NCI-H1436 treated with DMSO at 0.1 percent for 48 hours (cell line): ENCODE results near the gene NPR1.
"Not testable (repeated sequence)": the region's sequence is repeated elsewhere in the genome, so short reads cannot be mapped to it uniquely, and the experiment has no call there.

ENCODE experiments used
- DNase-seq: peaks from one replicate; lab custom pipeline; 2025; lab: John Stamatoyannopoulos, UW

Gene NPR1

DNA sequence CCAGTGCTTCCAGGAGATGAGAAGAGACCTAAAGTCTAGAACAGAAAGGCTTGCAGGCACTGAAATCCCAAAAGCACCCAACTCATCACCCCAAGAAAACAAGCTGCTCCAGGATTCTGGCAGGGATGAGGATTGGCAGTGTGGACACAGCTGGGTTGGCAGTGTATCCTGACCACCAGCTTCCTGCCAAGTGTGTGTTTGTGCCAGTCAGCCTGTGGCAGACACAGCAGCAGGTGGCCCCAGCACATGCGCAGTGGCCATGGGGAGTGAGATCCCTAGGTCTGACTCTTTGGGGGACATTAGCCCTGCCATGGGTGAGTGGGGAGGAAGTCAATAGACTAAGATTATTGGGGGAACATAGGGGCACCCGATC is 28.6 kb upstream of the NPR1 start:
- no peak for DNase-seq

DNA sequence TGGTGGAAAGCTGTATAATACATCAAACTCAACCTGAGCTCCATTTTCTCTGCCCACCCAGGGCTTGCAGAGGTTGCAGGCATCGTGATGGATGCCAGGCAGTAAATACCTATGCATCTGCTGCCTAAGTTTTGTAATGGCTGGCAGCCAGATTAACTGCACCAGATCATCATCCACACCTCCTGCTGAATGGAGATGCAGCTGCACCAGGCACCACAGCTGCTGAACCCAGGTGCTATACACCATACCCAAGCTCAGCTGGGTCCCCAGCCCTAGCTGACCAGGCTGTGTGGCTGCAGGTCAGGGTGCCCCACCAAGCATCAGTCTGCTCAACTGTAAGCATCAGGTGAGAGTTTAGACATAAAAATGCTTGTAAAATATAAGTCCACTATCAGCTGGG is 26.7 kb upstream of the NPR1 start:
- DNase-seq: no peak

DNA sequence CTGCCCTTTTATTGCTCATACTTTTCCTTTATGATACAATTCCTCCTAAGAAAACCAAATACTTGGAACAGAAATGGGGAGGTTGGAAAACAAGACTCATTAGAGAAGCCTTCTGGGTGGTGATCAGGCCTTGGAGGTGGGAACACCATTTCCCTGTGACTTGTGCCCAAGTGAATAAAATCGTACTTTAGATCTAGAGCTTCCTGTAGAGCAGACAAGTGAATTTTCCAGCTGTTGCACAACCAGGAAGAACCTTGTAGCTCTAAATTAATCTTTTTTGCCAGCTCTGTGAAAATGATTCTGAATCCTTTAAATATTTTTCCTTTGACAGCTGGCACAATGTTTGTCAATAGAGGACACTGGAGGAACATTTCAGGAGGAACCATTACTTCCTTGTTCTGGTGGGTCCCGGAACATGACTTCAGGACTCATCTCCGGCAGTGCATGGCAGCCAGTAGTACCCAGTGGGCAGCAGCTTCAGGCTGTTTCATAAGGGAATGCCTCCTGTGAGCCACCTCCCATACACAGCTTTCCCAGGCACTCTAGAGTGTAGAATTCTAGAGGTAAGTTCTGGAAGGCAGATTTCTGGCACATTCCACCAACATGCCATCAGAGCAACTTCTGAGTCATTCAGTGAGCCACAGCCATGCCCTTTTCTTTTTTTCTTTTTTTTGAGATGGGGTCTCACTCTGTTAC is 25.5 kb upstream of the NPR1 start:
- DNase-seq: no peak

GRCh38 chr1:153655333-153655732 is 23.2 kb upstream of the NPR1 start:
- no peak for DNase-seq

DNA sequence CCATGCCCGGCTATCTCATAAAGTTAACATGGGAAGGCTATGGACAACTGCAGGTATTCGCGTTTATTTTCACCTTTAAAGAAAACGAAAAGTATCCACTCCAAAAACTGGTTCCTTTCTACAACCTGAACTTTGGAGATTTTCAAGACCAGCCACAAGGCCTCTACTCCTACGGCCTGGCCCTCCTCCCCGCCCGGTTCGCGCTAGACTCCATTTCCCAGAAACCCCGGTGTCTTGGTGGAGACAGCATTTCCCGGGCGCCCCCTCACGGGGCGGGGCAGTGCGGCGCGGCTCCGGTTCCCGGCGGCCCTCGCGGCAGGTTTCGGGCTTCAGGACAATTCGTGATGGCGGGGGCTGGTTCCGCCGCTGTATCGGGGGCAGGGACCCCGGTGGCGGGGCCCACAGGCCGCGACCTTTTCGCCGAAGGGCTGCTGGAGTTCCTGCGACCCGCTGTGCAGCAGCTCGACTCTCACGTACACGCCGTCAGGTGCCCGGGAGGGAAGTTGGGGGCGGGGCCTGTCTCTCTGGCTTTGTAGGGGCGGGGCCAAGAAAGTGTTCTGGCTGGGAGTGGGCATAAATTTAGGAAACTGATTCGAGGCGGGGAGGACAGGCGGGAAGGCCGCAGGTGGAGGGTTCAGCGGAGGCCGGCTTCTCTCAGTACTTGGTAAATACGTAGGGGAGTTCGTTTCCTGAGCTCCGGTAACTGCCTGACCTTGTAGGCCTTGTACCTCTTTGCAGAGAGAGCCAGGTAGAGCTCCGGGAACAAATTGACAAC is 19.9 kb upstream of the NPR1 start, which contains the start of gene SNAPIN:
Gene SNAPIN, plus strand, starts transcription at position 304 of the 775 bp plus-strand sequence. Its CDS starts 41 bp downstream, at position 345.
- DNase-seq: peak; percentile 24

DNA sequence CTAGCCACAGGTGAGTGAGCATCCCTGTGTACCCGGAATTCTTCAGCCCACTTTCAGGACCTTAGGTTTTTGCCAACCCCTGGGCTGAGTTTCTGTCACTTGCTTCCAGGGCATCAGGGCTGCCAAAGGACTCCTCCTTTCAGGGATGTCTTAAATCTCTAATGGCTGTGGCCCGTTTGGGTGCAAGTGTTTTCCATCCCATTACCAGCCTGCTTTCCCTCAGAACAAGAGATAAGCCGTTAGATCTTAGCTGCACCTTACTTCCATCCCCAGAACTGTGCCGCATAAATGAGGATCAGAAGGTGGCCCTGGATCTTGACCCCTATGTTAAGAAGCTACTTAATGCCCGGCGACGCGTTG is 19.3 kb upstream of the NPR1 start:
- DNase-seq: no peak

DNA sequence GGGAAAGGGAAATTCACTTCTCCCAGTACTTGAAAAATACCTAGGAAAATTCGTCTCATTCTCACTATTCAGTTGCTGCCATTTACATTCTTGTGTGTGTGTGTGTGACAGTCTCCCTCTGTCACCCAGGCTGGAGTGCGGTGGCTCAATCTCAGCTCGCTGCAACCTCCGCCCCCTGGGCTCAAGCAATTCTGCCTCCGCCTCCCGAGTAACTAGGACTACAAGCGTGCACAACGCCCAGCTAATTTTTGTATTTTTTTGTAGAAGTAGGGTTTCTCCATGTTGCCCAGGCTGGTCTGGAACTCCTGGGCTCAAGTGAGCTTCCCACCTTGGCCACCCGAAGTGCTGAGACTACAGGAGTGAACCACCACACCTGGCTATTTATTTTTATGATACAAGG is 18.8 kb upstream of the NPR1 start:
- DNase-seq: no peak

- no peak for DNase-seq
Observed at GRCh38 chr1:153661111-153661708, 17.3 kb upstream of the NPR1 start.

DNA sequence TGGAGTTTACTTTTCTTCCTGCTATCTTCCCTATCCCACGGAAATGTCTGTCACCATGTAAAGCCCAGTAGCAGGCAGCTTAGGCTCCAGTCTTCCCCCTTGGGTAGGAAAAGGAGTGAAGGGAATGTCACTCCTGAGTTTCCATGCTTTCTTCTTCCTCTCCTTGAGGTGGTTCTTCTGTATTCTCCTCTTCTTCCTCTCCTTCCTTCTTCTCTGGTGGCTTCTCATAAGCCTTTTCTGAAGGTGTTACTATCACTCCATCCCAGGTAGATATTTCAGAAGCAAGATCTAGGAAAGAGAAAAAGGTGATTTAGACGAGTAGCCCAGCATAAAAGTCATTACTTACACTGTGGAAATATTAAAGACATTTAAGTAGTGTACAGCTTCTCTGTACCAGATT is 16.2 kb upstream of the NPR1 start:
- no peak for DNase-seq

DNA sequence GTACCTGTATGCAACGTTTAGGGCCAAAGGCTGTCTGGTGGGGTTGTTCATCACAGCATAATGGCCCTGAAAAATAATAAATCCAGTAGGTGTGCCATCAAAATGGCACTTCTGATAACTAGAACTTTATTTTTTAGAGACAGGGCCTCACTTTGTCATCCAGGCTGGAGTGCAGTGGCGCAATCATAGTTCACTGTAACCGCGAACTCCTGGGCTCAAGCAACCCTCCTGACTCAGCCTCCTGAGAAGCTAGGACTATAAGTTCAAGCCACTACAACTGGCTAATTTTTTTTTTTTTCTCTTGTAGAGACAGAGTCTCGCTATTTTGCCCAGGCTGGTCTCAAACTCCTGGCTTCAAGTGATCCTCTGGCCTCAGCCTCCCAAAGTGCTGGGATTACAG is 15.3 kb upstream of the NPR1 start:
- DNase-seq: no peak

DNA sequence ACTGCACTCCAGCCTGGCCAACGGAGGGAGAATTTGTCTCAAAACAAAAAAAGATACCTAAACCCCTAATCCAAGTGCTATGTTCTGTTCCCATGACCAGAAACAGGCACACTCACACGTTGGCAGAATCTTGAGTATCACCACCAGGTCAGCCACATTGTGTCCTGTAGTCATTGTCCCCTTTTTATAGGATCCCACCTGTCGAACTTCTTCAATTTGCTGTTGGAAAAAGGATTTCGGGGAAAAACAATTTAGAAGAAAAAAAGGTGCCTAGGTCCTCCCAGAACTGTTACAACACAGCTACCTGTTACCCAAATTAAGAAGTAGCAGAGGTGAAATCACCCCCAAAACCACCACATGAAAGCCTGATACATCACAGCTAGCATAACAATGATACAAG is 11.0 kb upstream of the NPR1 start:
- DNase-seq: no peak

- not testable (repeated sequence) for DNase-seq
Observed at GRCh38 chr1:153668672-153669071, 9.8 kb upstream of the NPR1 start.

- no peak for DNase-seq
Observed at GRCh38 chr1:153669606-153670005, 8.9 kb upstream of the NPR1 start.

GRCh38 chr1:153670257-153670858 is 8.1 kb upstream of the NPR1 start:
- no peak for DNase-seq

- DNase-seq: peak; percentile 99
Observed at GRCh38 chr1:153670859-153671627, 7.4 kb upstream of the NPR1 start, which contains the start of gene ILF2. Gene ILF2 (minus strand): TSS chr1:153670993. CDS start chr1:153670922, 71 bp downstream.

DNA sequence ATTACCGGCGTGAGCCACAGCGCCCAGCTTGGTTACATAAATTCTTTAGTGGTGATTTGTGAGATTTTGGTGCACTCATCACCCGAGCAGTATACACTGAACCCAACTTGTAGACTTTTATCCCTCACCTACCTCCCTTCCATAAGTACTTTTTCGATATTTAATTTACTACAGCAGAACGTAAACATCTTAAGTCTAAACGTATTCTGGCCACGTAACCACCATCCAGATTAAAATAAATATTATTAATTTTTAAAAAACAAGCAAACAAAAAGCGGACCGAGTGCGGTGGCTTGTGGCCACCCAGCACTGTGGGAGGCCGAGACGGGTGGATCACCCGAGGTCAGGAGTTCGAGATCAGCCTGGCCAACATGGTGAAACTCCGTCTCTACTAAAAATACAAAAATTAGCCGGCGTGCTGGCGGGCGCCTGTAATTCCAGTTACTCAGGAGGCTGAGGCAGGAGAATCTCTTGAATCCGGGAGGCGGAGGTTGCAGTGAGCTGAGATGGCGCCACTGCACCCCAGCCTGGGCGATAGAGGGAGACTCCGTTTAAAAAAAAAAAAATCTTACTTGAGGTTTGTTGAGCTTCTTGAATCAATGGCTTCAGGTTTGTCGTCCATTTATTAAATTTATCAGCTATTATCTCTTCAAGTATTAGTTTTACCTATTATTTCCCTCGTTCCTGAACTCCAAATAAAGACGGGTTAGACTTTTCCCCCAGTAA is 6.7 kb upstream of the NPR1 start:
- not testable (repeated sequence) for DNase-seq

DNA sequence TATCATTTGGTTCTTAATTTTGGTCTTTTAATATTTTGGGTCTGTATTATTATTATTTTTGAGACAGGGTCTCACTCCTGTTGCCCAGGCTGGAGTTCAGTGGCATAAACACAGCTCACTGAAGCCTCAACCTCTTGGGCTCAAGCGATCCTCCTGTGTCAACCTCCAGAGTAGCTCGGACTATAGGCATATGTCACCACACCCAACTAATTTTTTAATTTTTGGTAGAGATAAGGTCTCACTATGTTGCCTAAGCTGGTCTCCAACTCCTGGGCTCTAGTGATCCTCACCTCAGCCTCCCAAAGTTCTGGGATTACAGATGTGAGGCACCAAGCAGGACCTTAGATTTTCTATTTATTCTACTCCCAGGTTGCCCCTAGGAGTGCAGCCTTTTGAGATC is 5.0 kb upstream of the NPR1 start:
- no peak for DNase-seq

GRCh38 chr1:153677718-153678518 is 570 bp upstream of the NPR1 start:
- no peak for DNase-seq

- DNase-seq: no peak
Observed at GRCh38 chr1:153679337-153680119, 1.0 kb downstream of the NPR1 start.

DNA sequence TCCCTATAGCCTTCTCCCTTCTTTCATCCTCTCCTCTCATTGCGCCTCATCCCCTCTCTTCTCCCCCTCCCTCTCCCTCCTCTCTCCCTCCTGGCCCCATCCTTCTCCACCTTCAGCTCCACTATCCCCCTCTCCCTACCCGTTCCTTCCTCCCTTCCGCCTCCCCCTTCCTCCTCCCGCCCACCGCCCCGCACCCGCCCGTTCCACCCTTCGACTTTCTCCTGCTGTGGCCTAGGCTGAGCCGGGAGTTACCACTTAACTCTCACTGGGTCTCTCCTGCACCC is 1.6 kb downstream of the NPR1 start:
- no peak for DNase-seq
